Measurements from ENCODE around the gene ASPRV1.
A peak's percentile ranks its signal among the peaks of the same experiment; 100 is the strongest.

Gene ASPRV1

GRCh38 chr2:69940691-69941090, 20.7 kb downstream of the ASPRV1 start:
- DNase-seq (ENCODE audit: low read depth): no peak

GRCh38 chr2:69939722-69940121, 21.7 kb downstream of the ASPRV1 start:
- no peak for DNase-seq (ENCODE audit: low read depth)

GRCh38 chr2:69937968-69938367, 23.5 kb downstream of the ASPRV1 start:
- DNase-seq (ENCODE audit: low read depth): no peak

- DNase-seq (ENCODE audit: low read depth): no peak
Measured at GRCh38 chr2:69936906-69937305, 24.5 kb downstream of the ASPRV1 start.

GRCh38 chr2:69935011-69935410, 26.4 kb downstream of the ASPRV1 start:
- no peak for DNase-seq (ENCODE audit: low read depth)

GRCh38 chr2:69934614-69934908, 26.9 kb downstream of the ASPRV1 start:
- DNase-seq (ENCODE audit: low read depth): no peak

- DNase-seq (ENCODE audit: low read depth): no peak
Measured at GRCh38 chr2:69933839-69934613, 27.4 kb downstream of the ASPRV1 start.

GRCh38 chr2:69933254-69933828, 28.1 kb downstream of the ASPRV1 start:
- no peak for DNase-seq (ENCODE audit: low read depth)

- no peak for DNase-seq (ENCODE audit: low read depth)
Measured at GRCh38 chr2:69932596-69932922, 28.9 kb downstream of the ASPRV1 start.

- DNase-seq (ENCODE audit: low read depth): no peak
Measured at GRCh38 chr2:69931832-69932595, 29.4 kb downstream of the ASPRV1 start.

- DNase-seq (ENCODE audit: low read depth): no peak
Measured at GRCh38 chr2:69926849-69927515, 34.4 kb downstream of the ASPRV1 start.

- DNase-seq (ENCODE audit: low read depth): no peak
Measured at GRCh38 chr2:69923116-69923515, 38.3 kb downstream of the ASPRV1 start.

- no peak for DNase-seq (ENCODE audit: low read depth)
Measured at GRCh38 chr2:69918401-69918800, 43.0 kb downstream of the ASPRV1 start.

GRCh38 chr2:69917852-69918251, 43.6 kb downstream of the ASPRV1 start:
- DNase-seq (ENCODE audit: low read depth): no peak

GRCh38 chr2:69916106-69916505, 45.3 kb downstream of the ASPRV1 start:
- no peak for DNase-seq (ENCODE audit: low read depth)

- DNase-seq (ENCODE audit: low read depth): peak; percentile 99
Measured at GRCh38 chr2:69914950-69915945, 46.2 kb downstream of the ASPRV1 start, which contains the start of gene MXD1. MXD1 (plus strand) TSS chr2:69915109; CDS start chr2:69915331, 222 bp downstream.

GRCh38 chr2:69914164-69914949, 47.1 kb downstream of the ASPRV1 start:
- no peak for DNase-seq (ENCODE audit: low read depth)

- DNase-seq (ENCODE audit: low read depth): no peak
Measured at GRCh38 chr2:69911985-69912563, 49.4 kb downstream of the ASPRV1 start.
